Left cardiac atrium (tissue), 4 donors: Measurements from ENCODE around the gene CNOT3. TPM values are rescaled to one million over a fixed set of nuclear protein-coding genes. Genes with fewer than 3 reads are reported as not detected.
"Not testable (repeated sequence)": the region's sequence is repeated elsewhere in the genome, so short reads cannot be mapped to it uniquely, and the experiment has no call there.

ENCODE experiments used
- ATAC-seq, 2 donors: fragments of 200-7000 bp; cut with Tn5 transposase; one replicate each; pipeline ENCODE4 v1.9.1; 2020; ENCODE audit warnings: mild to moderate bottlenecking in 2 of 2, moderate library complexity in 2 of 2
- DNase-seq: peaks from one replicate; pipeline ENCODE4 v3.0.0-alpha.2; 2020
- intact Hi-C, 2 donors: fragments of 100-400 bp; cut with DNase I; formaldehyde crosslinking; loops; one replicate each; pipeline versions ENCODE4 v1.14.1 to v1.15.1; 2022 to 2023
- total RNA-seq, 2 donors: library from RNA; stranded (reverse); fragmentation: NEBNext Ultra II Directional; extraction: Animal tissue kit (Norgen Biotek cat#: 25700); gene quantifications; one replicate each; pipeline ENCODE4 v1.2.1, GENCODE V29; 2021
- donor health status: DM: no; HTN: yes; CAD: no.
- donor health status: DM: no; HTN: yes; CAD: no; lungs with severe emphysema.
- donor health status: DM: yes; HTN: yes; CAD: no.
- donor health status: Dilated cardiomyopathy.

The CNOT3 gene
- total RNA-seq, 2 donors from 2014 or later = 18.9 to 21.4 TPM

DNA sequence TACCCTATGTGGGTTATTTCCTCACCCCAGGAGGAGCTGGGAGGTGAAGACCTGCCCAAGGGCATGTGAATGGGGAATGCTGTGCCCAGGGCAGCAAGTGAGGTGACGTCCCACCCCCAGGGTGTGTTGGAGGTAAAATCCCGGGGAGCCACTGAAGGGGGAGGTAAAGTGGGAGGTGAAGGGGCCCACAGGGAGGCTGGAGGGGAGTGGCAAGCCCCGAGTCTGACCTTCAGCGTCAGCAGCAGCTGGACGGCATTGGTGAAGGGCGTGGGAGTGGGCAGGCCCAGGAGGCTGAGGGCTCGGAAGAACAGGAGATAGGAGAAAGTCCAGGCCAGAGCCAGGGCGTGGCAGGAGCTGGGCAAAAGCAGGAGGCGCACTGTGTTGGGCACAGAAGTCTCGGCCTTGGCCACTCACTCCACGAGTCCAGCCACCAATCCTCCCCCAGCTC, 49.4 kb downstream of the CNOT3 start:
- ATAC-seq (no peak), DNase-seq (no peak)
- intact Hi-C loops = no loop called here

DNA sequence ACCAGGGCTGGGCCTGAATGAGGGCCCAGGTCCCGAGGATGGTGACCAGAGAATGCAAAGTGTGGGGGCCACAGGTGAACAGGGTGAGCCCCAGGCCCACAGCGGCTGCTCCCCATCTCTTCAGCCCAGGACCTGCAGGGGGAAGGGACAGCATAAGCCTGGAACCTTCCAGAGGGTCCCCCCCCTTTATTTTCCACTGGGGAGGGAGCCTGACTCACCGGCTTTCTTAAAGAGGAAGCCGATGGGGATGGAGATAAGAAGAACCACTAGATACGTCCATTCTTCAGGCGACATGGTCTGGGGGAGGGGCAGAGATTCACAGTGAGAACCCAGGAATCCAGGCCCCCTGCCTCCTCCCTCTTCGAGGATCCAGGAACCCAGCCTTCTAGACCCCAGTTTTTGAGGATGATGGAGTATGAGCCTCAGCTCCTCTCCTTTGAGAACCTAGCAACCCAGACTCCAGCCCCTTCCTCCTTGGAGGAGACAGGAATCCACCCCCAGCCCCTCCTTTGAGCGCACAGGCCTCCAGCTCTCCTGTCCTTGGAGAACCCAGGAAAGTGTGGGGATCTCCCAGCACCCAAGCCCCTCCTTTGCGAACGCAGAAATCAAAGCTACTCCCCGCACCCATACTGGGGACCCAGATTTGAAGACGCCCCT, 50.8 kb downstream of the CNOT3 start:
- no peak for DNase-seq
- intact Hi-C loops = no loop called here
- ATAC-seq = no peak

DNA sequence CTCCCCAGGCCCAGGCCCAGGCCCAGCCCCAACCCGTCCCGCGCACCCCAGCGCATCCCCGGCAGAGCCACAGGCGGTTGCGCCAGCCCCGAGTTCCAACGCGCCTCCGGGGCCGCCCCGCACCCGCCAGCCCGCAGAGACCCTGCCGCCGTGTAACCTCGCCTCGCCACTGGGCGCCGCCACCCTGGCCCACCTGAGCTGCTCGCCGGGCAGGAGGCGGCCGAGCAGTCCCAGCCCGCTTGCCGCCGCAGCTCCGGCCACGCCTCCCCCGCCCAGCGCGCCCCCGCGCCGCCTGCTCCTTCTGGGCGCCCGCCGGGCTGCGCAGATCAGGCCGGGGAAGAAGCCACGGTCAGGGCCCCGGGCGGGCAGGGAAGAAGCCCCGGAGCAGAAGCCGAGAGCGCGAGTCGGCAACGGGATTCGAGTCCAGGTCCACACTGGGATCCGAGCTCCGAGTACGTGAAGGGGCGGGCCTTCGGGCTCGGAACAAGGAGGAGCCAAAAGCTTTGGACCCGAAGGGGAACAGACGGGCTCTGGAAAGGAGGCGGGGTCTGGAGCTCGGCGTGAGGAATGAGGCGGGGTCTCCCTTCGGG, 51.7 kb downstream of the CNOT3 start, which contains the start of gene MBOAT7:
Gene MBOAT7, minus strand, starts transcription at position 436 of the 590 bp plus-strand sequence. CDS start 1,072 bp downstream, outside the sequence.
- intact Hi-C loops = no loop called here
- ATAC-seq (peak; percentile 58 to 62), DNase-seq (no peak)

DNA sequence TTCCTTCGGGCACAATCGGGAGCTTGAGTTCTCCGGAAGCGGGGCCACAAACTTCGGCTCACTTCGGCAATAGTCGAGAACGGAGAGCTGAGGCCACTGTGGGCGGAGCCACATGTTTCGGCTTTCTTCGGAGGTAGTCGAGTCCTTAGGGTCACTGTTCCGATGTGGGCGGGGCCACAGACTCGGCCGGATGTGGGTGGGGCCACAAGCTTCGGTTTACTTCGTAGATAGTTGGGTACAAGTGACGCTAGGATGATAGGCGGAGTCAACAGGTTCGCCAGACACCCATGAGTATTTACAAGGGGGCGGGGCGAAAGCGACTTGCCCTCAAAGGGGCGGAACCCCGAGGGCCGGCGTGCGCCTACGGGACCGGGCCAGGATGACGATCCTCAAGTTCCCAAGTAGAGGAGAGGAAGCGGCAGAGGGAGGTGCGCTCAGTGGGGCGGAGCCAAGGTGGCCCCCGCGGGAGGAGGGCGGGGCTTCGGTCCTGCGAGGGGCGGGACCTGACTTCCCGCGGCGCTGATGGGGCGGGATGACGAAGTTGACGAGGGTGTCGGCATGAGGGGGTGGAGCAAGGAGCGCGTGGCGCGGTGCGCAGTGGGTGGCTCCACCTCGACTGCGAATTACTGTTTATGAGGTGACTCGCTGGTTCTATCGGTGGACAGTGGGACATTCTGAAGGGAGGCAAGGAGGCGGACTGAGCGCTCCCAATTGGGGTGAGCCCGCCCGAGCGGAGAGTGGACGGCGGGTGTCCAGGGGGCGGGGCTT, 52.4 kb downstream of the CNOT3 start:
- DNase-seq (peak; percentile 100), ATAC-seq (peak; percentile 75 to 84)
- intact Hi-C loops = no loop called here

DNA sequence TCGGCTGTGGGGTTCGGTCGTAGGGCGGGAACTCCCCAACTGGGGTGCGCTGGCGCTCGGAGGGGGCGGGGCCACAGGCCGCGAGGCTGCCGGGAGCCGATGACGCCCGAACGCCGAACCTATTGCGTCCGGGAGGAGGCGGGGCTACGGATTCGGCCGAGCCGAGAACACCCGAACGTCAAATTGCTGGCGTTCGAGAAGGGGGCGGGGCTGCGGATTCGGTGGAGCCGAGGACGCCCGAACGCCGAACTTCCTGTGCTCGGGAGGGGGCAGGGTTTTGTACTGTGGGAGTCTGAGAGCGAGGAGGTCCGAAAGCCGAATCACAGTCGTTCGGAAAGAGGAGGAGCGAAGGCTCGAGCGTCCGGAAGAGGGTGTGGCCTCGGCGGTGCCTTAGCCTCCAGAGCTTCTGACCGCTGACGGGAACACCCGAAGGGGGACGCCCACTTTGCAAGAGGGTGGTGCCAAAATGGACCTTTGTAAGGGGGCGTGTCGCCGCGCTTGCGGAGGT, 53.0 kb downstream of the CNOT3 start:
- ATAC-seq = peak; percentile 73 to 79
- intact Hi-C loops = no loop called here
- DNase-seq = peak; percentile 100

DNA sequence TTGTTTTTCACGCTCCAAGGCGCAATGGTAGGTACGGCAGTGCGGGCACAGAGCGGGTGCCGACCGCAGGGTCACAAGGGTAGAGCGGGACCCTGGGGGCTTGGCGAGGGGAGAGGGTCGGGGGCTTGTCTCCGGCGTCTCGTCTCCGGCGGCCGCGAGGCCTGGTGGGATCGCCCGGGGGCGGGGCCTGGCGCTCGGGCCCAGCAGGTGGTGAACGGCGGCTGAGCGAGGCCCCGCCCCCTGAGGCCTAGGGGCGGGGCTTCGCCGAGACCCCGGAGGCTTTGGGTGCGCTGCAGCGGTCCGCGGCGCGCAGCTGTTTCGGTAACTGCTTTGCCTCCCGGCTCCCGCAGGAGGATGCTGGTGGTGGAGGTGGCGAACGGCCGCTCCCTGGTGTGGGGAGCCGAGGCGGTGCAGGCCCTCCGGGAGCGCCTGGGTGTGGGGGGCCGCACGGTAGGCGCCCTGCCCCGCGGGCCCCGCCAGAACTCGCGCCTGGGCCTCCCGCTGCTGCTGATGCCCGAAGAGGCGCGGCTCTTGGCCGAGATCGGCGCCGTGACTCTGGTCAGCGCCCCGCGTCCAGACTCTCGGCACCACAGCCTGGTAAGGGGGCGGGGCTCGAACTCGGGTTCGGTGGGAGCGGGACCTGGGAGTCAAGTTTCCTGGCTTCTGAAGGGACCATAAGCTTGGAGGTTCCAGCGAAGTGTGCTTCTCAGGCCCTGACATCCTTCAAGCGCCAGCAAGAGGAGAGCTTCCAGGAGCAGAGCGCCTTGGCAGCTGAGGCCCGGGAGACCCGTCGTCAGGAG, 53.6 kb downstream of the CNOT3 start, which contains the start of gene TSEN34:
Gene TSEN34, plus strand, starts transcription at position 298 of the 800 bp plus-strand sequence. Its CDS starts 57 bp downstream, at position 355.
- peak; percentile 39 to 56 for ATAC-seq
- intact Hi-C loops = no loop called here
- DNase-seq = peak; percentile 91

DNA sequence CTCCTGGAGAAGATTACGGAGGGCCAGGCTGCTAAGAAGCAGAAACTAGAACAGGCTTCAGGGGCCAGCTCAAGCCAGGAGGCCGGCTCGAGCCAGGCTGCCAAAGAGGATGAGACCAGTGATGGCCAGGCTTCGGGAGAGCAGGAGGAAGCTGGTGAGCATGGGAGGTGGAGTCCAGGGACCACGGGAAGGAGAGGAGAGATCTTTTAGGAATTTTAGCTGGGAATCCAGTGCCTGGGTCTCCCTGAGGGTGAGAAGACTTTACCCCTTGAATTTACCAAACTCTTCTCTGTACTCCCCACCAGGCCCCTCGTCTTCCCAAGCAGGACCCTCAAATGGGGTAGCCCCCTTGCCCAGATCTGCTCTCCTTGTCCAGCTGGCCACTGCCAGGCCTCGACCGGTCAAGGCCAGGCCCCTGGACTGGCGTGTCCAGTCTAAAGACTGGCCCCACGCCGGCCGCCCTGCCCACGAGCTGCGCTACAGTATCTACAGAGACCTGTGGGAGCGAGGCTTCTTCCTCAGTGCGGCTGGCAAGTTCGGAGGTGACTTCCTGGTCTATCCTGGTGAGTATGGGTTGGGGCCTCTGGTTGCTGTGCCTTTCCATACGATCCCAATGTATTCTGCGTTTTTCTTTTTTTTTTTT, 54.4 kb downstream of the CNOT3 start:
- no peak for DNase-seq
- intact Hi-C loops = no loop called here
- no peak for ATAC-seq

DNA sequence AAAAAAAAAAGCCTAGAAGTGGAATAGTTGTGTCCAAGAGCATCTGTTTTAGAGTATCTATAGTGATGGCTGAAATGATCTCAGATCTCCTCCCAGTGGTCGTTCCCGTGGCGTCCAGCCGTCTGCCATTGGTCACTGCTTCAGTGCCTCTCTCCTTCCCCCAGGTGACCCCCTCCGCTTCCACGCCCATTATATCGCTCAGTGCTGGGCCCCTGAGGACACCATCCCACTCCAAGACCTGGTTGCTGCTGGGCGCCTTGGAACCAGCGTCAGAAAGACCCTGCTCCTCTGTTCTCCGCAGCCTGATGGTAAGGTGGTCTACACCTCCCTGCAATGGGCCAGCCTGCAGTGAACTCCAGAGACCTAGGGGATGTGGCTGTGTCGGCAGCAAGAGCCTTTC, 55.4 kb downstream of the CNOT3 start:
- no peak for DNase-seq
- ATAC-seq = no peak
- intact Hi-C loops = no loop called here

DNA sequence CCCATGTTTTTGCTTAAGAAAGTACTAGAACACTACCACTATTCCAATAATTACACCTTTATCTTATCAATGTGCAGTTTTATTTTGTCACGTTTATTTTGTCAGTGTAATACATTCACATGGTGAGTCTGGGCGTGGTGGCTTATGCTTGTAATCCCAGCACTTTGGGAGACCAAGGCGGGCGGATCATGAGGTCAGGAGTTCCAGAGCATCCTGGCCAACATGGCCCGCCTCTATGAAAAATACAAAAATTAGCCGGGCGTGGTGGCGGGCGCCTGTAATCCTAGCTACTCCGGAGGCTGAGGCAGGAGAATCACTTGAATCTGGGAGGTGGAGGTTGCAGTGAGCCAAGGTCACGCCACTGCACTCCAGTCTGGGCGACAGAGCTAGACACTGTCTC, 56.9 kb downstream of the CNOT3 start:
- intact Hi-C loops, DNase-seq, ATAC-seq: not testable (repeated sequence)

DNA sequence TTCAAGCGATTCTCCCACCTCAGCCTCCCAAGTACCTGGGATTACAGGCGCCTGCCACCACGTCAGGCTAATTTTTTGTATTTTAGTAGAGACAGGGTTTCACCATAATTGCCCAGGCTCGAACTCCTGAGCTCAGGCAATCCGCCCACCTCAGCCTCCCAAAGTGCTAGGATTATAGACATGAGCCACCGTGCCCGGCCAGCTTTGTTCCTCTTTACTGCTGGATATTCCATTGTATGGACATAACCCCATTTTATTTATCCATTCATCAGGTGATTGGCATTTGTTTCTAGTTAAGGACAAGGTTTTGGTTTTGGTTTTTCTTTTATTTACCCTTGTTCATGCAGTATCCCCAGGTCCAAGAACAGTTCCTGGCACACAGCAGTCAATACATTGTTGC, 59.0 kb downstream of the CNOT3 start:
- ATAC-seq = no peak
- intact Hi-C loops = no loop called here
- no peak for DNase-seq

DNA sequence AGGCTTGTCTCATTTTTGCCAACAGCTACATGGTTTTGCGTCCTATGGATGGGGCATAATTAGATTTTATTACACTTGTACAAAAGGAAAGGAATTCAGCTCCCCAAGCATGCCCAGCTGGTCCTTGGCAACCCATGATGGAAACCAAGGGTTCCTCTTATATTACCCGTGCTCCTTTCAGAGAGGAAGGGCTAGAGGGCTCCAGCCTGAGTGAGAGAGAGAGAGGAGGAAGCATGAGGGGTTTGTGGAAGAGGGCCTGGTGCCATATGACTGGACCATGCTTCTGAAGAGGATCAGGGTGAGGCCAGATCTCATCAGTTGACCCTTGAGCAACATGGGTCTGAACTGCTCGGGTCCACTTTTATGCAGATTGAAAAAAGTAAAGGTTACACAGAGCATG, 59.6 kb downstream of the CNOT3 start:
- intact Hi-C loops = no loop called here
- DNase-seq = no peak
- no peak for ATAC-seq

DNA sequence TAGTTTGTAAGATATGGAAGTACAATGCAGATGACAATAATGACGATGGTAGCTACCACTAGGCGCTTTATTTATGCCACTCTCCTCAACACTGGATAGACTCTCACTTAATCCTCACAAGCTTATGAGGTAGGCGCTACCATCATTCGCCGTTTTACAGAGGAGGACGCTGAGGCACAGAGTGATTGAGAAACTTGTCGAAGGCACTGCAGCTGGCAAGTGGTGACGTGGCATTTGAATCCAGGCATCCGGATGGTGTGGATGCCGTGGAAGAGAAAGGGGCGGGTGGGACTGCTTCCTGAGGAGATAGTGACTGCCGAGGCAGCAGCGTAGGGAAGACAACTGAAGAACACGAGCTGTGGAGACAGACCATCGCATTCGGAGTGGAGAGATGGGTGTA, 61.8 kb downstream of the CNOT3 start:
- DNase-seq (no peak), ATAC-seq (no peak)
- intact Hi-C loops = no loop called here

DNA sequence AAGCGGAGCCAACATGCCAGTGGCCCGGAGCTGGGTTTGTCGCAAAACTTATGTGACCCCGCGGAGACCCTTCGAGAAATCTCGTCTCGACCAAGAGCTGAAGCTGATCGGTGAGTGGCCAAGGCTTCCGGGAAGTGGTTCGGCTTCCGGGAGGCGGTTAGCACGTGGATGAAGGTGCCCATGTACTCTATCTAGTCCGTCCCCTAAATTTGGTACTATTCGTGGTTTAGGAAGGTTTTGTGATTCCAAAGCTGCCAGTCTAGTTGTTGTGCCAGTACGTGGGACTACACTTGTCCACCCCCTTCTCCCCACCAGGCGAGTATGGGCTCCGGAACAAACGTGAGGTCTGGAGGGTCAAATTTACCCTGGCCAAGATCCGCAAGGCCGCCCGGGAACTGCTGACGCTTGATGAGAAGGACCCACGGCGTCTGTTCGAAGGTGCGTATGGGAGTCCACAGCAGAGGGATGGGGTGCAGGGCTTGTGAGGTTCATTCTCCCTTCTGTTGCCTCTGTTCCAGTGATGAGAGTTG, 63.7 kb downstream of the CNOT3 start:
- DNase-seq (no peak), ATAC-seq (peak in 1 of 2 donors; percentile 0)
- intact Hi-C loops = no loop called here

DNA sequence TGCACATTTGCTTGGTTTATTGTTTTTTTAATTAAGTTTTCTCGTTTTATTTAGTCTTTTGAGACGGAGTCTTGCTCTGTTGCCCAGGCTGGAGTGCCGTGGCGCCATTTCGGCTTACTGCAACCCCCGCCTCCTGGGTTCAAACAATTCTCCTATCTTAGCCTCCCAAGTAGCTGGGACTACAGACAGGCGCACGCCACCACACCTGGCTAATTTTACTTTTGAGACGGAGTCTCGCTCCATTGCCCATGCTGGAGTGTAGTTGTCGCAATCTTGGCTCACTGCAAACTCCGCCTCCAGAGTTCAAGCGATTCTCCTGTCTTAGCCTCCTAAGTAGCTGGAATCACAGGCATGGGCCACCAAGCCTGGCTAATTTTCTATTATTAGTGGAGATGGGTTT, 64.4 kb downstream of the CNOT3 start:
- intact Hi-C loops = no loop called here
- no peak for ATAC-seq
- no peak for DNase-seq

DNA sequence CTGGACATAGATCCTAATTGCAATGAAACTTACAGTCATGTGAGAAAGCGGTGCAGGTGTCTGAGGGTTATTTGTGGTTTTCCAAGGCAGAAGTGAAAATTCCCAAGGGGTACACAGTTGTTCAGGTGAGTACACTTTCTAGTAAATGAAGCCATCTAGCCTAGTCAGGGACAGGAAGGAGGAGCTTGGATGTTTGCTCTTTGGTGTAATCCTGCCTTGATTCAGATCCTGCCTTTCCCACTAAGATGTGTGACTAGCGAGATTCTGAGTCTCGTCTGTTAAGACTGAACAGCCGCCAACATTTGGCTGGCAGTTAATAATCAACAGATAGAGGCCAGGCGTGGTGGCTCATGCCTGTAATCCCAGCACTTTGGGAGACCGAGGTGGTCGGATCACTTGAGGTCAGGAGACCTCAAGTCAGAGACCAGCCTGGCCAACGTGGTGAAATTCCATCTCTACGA, 65.6 kb downstream of the CNOT3 start:
- intact Hi-C loops = no loop called here
- DNase-seq = no peak

DNA sequence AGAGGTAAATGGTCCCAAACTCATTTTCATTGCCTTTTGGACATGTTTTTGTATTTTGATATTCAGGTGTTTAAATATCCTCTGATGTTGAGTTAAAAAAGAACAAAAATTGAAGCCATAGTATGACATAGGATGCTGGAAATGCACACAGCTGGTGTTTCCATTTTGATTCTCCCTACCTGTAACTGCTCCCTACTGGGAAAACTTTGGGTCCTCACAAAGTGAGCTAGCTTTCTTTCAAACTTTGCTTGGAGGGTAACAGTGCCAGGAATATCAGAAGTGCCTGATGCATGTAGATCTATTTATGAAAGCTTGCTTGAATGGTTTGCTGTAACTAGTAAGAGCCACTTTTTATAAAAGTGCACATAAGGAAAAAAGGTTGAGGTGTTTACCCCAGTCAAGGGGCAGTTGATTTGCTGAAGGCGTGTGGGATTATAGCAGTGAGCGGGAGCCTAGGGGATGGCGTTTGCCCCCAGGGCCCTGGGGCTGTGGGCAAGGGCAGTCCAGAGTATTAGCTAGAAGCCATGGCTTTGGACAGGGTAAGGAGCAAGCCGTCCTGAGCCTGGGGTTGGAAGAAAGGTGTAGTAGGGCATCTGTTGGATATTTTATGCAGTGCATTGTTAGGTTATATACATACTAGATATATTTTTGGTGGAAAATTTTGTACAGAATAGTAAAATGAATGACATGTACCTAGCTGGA, 67.4 kb downstream of the CNOT3 start:
- ATAC-seq (no peak), DNase-seq (no peak)
- intact Hi-C loops = no loop called here

More for the DNA sequence above, 65.6 kb downstream of the CNOT3 start:
- ATAC-seq = no peak
